ENCODE results near the gene COG7. TPM values are rescaled to one million over a fixed set of nuclear protein-coding genes. Genes with fewer than 3 reads are reported as not detected.

Gene COG7
- polyA plus RNA-seq, 1 donor (not counting 4 experiments of a cell fraction or from before 2014, with no cell fraction given), result 14.7 TPM

- TF ChIP-seq EZH2 (IDR thresholded peaks at IDR 0.05; ENCODE audit: low read length), result no peak
- TF ChIP-seq CTCF (optimal IDR thresholded peaks at IDR 0.05 in 1 of 3, IDR thresholded peaks at IDR 0.05 in 1 of 3, conservative IDR thresholded peaks at IDR 0.05 in 1 of 3; ENCODE audit: extremely low read depth in 1 of 3, insufficient read depth in 2 of 3, low read length in 3 of 3), result no peak
- Histone ChIP-seq H2AFZ (ENCODE audit: control insufficient read depth, low read length) (no peak overlapping the region), H3K79me2 (ENCODE audit: control insufficient read depth, insufficient read depth, low read length) (no peaks in the 10 kb centered on the region), H3K9ac (ENCODE audit: control insufficient read depth, extremely low read depth, insufficient read depth, low read length) (no peak overlapping the region), H3K36me3 (ENCODE audit: control insufficient read depth in 2 of 2, extremely low read depth in 1 of 2, insufficient read depth in 2 of 2, low read length in 2 of 2) (peaks cover 3 to 26% of the 10 kb centered on the region in 2 experiments), H3K9me1 (ENCODE audit: control insufficient read depth, extremely low read depth, insufficient read depth, low read length) (no peaks in the 10 kb centered on the region), H3K4me2 (ENCODE audit: control insufficient read depth, extremely low read depth, insufficient read depth, low read depth, low read length) (no peak overlapping the region), H3K27ac (ENCODE audit: control insufficient read depth, insufficient read depth, low read length) (no peak overlapping the region), H3K27me3 (ENCODE audit: control insufficient read depth, extremely low read depth, insufficient read depth, low read length) (no peaks in the 10 kb centered on the region), H3K4me3 (ENCODE audit: control insufficient read depth in 2 of 3, extremely low read depth in 1 of 3, insufficient read depth in 2 of 3, low read depth in 1 of 3, low read length in 3 of 3) (no peak overlapping the region), H4K20me1 (ENCODE audit: control insufficient read depth, extremely low read depth, insufficient read depth, low read length) (no peaks in the 10 kb centered on the region), H3K4me1 (ENCODE audit: control insufficient read depth, extremely low read depth, insufficient read depth, low read length) (no peaks in the 10 kb centered on the region), H3K9me3 (ENCODE audit: control insufficient read depth, low read depth, low read length) (no peaks in the 10 kb centered on the region)
- DNase-seq (ENCODE audit: low read depth, low spot score) (no peak), FAIRE-seq (no peak)
- dilution Hi-C loops (cut with MboI; ENCODE audit: extremely low pct_ligation_motif_present, low sequenced_read_pairs), result loop anchor here (25.0 kb wide), 1 partner anchor 237 kb away; no protein-coding TSS in a partner anchor
Measured at GRCh38 chr16:23398987-23399805, 53.8 kb downstream of the COG7 start.

GRCh38 chr16:23397464-23397863 is 55.5 kb downstream of the COG7 start:
- no peak overlapping the region for H3K9ac ChIP-seq (ENCODE audit: control insufficient read depth, extremely low read depth, insufficient read depth, low read length)
- no peaks in the 10 kb centered on the region for H3K27me3 ChIP-seq (ENCODE audit: control insufficient read depth, extremely low read depth, insufficient read depth, low read length)
- H3K36me3 ChIP-seq (ENCODE audit: control insufficient read depth in 2 of 2, extremely low read depth in 1 of 2, insufficient read depth in 2 of 2, low read length in 2 of 2), result peaks cover 3 to 21% of the 10 kb centered on the region in 2 experiments
- no peaks in the 10 kb centered on the region for H3K9me1 ChIP-seq (ENCODE audit: control insufficient read depth, extremely low read depth, insufficient read depth, low read length)
- no peak for TF ChIP-seq EZH2 (IDR thresholded peaks at IDR 0.05; ENCODE audit: low read length)
- TF ChIP-seq CTCF (optimal IDR thresholded peaks at IDR 0.05 in 1 of 3, IDR thresholded peaks at IDR 0.05 in 1 of 3, conservative IDR thresholded peaks at IDR 0.05 in 1 of 3; ENCODE audit: extremely low read depth in 1 of 3, insufficient read depth in 2 of 3, low read length in 3 of 3), result no peak
- FAIRE-seq (no peak), DNase-seq (ENCODE audit: low read depth, low spot score) (no peak)
- H3K4me2 ChIP-seq (ENCODE audit: control insufficient read depth, extremely low read depth, insufficient read depth, low read depth, low read length), result no peak overlapping the region
- no peaks in the 10 kb centered on the region for H3K79me2 ChIP-seq (ENCODE audit: control insufficient read depth, insufficient read depth, low read length)
- no peaks in the 10 kb centered on the region for H4K20me1 ChIP-seq (ENCODE audit: control insufficient read depth, extremely low read depth, insufficient read depth, low read length)
- H3K27ac ChIP-seq (ENCODE audit: control insufficient read depth, insufficient read depth, low read length), result no peak overlapping the region
- H3K9me3 ChIP-seq (ENCODE audit: control insufficient read depth, low read depth, low read length), result no peaks in the 10 kb centered on the region
- H3K4me1 ChIP-seq (ENCODE audit: control insufficient read depth, extremely low read depth, insufficient read depth, low read length), result no peaks in the 10 kb centered on the region
- H3K4me3 ChIP-seq (ENCODE audit: control insufficient read depth in 2 of 3, extremely low read depth in 1 of 3, insufficient read depth in 2 of 3, low read depth in 1 of 3, low read length in 3 of 3), result no peak overlapping the region
- H2AFZ ChIP-seq (ENCODE audit: control insufficient read depth, low read length), result no peak overlapping the region
- dilution Hi-C loops (cut with MboI; ENCODE audit: extremely low pct_ligation_motif_present, low sequenced_read_pairs), result loop anchor here (25.0 kb wide), 1 partner anchor 235 kb away; no protein-coding TSS in a partner anchor

Data from keratinocyte (primary cell).